ENCODE measurements around the gene AMH.

GRCh38 chr19:2282062-2282861 is 33.1 kb downstream of the AMH start, which contains the start of gene PEAK3:
- no peak for TF ChIP-seq POLR2AphosphoS5 (IDR thresholded peaks at IDR 0.05)
- TF ChIP-seq POLR2A (IDR thresholded peaks at IDR 0.05): no peak
- TF ChIP-seq CTCF (IDR thresholded peaks at IDR 0.05): no peak
